Measurements from ENCODE around the gene TTLL4.

The TTLL4 gene

DNA sequence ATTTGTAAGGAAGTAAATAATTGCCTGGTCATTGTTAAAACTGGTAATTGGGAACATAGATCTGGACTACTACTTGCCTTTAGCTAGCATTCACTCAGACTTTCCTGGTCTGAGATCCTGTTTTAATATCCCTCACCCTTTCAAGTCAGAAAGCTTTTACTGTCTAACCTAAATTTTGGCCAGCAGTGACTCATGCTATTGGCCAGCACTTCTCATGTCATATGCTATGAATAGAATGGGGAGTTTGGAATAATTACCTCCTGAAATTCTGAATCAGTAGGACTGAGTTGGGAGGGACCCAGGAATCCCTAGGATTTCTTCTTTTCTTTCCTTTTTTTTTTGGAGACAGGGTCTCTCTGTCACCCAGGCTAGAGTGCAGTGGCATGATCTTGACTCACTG, 19.4 kb upstream of the TTLL4 start:
- no peak for DNase-seq (ENCODE audit: low spot score)
- no peak overlapping the region for H3K27ac ChIP-seq
- ChIA-PET POLR2A (ENCODE audit: low non-redundant PET) (no interaction called here), CTCF (interaction anchor here (0.6 kb wide), 1 partner anchor 189 kb away, joined by 3 read pairs; no protein-coding TSS in a partner anchor)
- TF ChIP-seq, protein P1, sequence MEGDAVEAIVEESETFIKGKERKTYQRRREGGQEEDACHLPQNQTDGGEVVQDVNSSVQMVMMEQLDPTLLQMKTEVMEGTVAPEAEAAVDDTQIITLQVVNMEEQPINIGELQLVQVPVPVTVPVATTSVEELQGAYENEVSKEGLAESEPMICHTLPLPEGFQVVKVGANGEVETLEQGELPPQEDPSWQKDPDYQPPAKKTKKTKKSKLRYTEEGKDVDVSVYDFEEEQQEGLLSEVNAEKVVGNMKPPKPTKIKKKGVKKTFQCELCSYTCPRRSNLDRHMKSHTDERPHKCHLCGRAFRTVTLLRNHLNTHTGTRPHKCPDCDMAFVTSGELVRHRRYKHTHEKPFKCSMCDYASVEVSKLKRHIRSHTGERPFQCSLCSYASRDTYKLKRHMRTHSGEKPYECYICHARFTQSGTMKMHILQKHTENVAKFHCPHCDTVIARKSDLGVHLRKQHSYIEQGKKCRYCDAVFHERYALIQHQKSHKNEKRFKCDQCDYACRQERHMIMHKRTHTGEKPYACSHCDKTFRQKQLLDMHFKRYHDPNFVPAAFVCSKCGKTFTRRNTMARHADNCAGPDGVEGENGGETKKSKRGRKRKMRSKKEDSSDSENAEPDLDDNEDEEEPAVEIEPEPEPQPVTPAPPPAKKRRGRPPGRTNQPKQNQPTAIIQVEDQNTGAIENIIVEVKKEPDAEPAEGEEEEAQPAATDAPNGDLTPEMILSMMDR (conservative IDR thresholded peaks at IDR 0.05; ENCODE audit: low read depth) = no peak

GRCh38 chr2:218694405-218695145, 16.1 kb upstream of the TTLL4 start:
- H3K27ac ChIP-seq = no peak overlapping the region
- TF ChIP-seq, protein P1 (conservative IDR thresholded peaks at IDR 0.05; ENCODE audit: low read depth) = no peak
- no peak for DNase-seq (ENCODE audit: low spot score)
- ChIA-PET CTCF (interaction anchor here (0.6 kb wide), 1 partner anchor 51 kb away, joined by 4 read pairs; no protein-coding TSS in a partner anchor), POLR2A (ENCODE audit: low non-redundant PET) (no interaction called here)

DNA sequence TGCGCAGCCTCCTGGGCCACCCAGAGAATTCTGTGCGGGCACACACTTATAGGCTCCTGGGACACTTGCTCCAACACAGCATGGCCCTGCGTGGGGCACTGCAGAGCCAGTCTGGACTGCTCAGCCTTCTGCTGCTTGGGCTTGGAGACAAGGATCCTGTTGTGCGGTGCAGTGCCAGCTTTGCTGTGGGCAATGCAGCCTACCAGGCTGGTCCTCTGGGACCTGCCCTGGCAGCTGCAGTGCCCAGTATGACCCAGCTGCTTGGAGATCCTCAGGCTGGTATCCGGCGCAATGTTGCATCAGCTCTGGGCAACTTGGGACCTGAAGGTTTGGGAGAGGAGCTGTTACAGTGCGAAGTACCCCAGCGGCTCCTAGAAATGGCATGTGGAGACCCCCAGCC, 11.8 kb upstream of the TTLL4 start:
- ChIA-PET POLR2A (ENCODE audit: low non-redundant PET) (no interaction called here), CTCF (interaction anchor here (1.9 kb wide), 1 partner anchor 12 kb away, joined by 5 read pairs; the partner anchor contains the start of gene TTLL4)
- DNase-seq (ENCODE audit: low spot score) = no peak
- TF ChIP-seq, protein P1 (conservative IDR thresholded peaks at IDR 0.05; ENCODE audit: low read depth) = no peak
- peak overlapping the region; percentile 21; the same call in 1 of the 2 replicates for H3K27ac ChIP-seq

GRCh38 chr2:218701806-218702205, 8.8 kb upstream of the TTLL4 start:
- TF ChIP-seq, protein P1 (conservative IDR thresholded peaks at IDR 0.05; ENCODE audit: low read depth) = no peak
- CTCF ChIA-PET = interaction anchor here (2.1 kb wide), 1 partner anchor 146 kb away, joined by 5 read pairs; no protein-coding TSS in a partner anchor
- no peak for DNase-seq (ENCODE audit: low spot score)
- POLR2A ChIA-PET (ENCODE audit: low non-redundant PET) = interaction anchor here (0.6 kb wide), 2 partner anchors 33 to 136 kb away, joined by 3 read pairs; no protein-coding TSS in a partner anchor
- no peak overlapping the region for H3K27ac ChIP-seq

DNA sequence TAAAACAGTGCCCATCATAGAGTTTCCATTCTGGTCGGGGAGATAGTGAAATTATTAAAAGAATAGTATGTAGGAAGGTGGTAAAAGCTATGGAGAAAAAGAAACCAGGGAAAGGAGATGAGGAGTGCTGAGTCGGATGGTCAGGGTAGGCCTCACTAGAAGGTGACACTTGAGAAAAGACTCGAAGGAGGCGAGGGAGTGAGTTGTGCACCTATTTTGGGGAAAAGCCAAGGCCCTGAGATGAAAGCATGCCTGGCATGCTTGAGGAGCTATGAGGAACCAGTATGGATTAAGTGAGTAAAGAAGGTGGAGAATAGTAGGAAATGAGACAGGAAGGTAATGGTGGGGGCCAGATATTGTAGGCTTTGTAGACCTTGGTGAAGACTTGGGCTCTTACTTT, 7.3 kb upstream of the TTLL4 start:
- no peak overlapping the region for H3K27ac ChIP-seq
- ChIA-PET CTCF (interaction anchor here (0.7 kb wide), 1 partner anchor 183 kb away, joined by 3 read pairs; no protein-coding TSS in a partner anchor), POLR2A (ENCODE audit: low non-redundant PET) (no interaction called here)
- DNase-seq (ENCODE audit: low spot score) = no peak
- TF ChIP-seq, protein P1 (conservative IDR thresholded peaks at IDR 0.05; ENCODE audit: low read depth) = no peak

- no peak overlapping the region for H3K27ac ChIP-seq
- no peak for DNase-seq (ENCODE audit: low spot score)
- ChIA-PET POLR2A (ENCODE audit: low non-redundant PET) (no interaction called here), CTCF (interaction anchor here (0.9 to 1.2 kb wide), 2 partner anchors 20 to 139 kb away, joined by 4 to 6 read pairs; no protein-coding TSS in a partner anchor)
- TF ChIP-seq, protein P1 (conservative IDR thresholded peaks at IDR 0.05; ENCODE audit: low read depth) = no peak
These were observed 2.5 kb upstream of the TTLL4 start for GRCh38 chr2:218708086-218708485.
